K562 (cell line): ENCODE results near the gene PSMA5. TPM values are rescaled to one million over a fixed set of nuclear protein-coding genes. Genes with fewer than 3 reads are reported as not detected.

ENCODE experiments used
- ATF1 ChIP-seq, 2 experiments: fragments of 450-650 bp in 1 of 2; IDR thresholded peaks; 2 replicates each; pipeline ENCODE4 v1.6.1; 2016; ENCODE audit warnings: missing compliant biosample characterization in 1 of 2, missing genetic modification characterization in 1 of 2
- CHD4 ChIP-seq: fragments of 200-600 bp; sonication (generic); IDR thresholded peaks from 3 replicates; pipeline ENCODE4 v1.6.1; 2012; ENCODE audit warnings: low read depth, mild to moderate bottlenecking, mixed read lengths, low read length, inconsistent platforms; ENCODE audit not compliant: insufficient read depth, insufficient replicate concordance, poor library complexity, severe bottlenecking
- E2F4 ChIP-seq: sonication (generic); formaldehyde crosslinking; IDR thresholded peaks from 2 replicates; pipeline ENCODE4 v1.8.0; 2022; ENCODE audit warnings: mild to moderate bottlenecking, low read depth, missing genetic modification reagents
- E2F8 ChIP-seq: fragments of 450-650 bp; IDR thresholded peaks from 2 replicates; pipeline ENCODE4 v1.7.1; 2018; ENCODE audit warnings: mild to moderate bottlenecking, low read depth; ENCODE audit not compliant: partially characterized antibody
- HDAC8 ChIP-seq: fragments of 450-650 bp; IDR thresholded peaks from 2 replicates; pipeline ENCODE4 v1.6.1; 2016; ENCODE audit warnings: mild to moderate bottlenecking, missing genetic modification characterization, moderate library complexity, missing compliant biosample characterization
- HNRNPH1 ChIP-seq: fragments of 200-400 bp; formaldehyde crosslinking; optimal IDR thresholded peaks from 2 replicates; pipeline ENCODE3; 2017; ENCODE audit warnings: low read depth, mild to moderate bottlenecking, low read length, moderate library complexity
- MTA2 ChIP-seq: fragments of 450-650 bp; IDR thresholded peaks from 2 replicates; pipeline ENCODE4 v1.6.1; 2016; ENCODE audit warnings: low read depth
- MYNN ChIP-seq, 2 experiments: sonication (generic); formaldehyde crosslinking in 1 of 2; IDR thresholded peaks; 2 replicates each; pipeline versions ENCODE4 v1.5.0 to v1.6.1; 2016 to 2020; ENCODE audit warnings: antibody characterized with exemption in 1 of 2, missing genetic modification reagents in 1 of 2
- TFAP4 ChIP-seq: sonication (generic); formaldehyde crosslinking; IDR thresholded peaks from 2 replicates; pipeline ENCODE4 v1.8.0; 2022; ENCODE audit warnings: missing genetic modification reagents, mild to moderate bottlenecking, moderate library complexity, borderline replicate concordance
- polyA plus RNA-seq, 8 experiments: library from polyadenylated mRNA; depleted of rRNA in 4 of 8; stranded (reverse) in 5 of 8; unstranded in 3 of 8; fragments of >200 nt; fragmentation: Nextera tagmentation in 2 of 8; fragmentation: Illumina TruSeq in 1 of 8; extraction: Ambion mirVana in 2 of 8; extraction: Trizol in 1 of 8; gene quantifications; 2 replicates each; pipeline versions ENCODE4 v1.2.1 to v1.2.3, GENCODE V29; 2011 to 2014; ENCODE audit warnings: inconsistent platforms in 1 of 8, missing spikeins in 1 of 8
- total RNA-seq, 7 experiments: library from RNA; depleted of rRNA in 6 of 7; stranded (reverse); fragments of >200 nt in 6 of 7; fragmentation: Illumina TruSeq in 2 of 7; extraction: Trizol in 2 of 7; gene quantifications; 2 replicates each; pipeline versions ENCODE4 v1.2.1 to v1.2.3, GENCODE V29; 2011 to 2021; ENCODE audit warnings: low replicate concordance in 1 of 7

The PSMA5 gene
- total and polyA plus RNA-seq, 9 of the 15 experiments (the other 6 are each of a cell fraction or from before 2014, with no cell fraction given): 82.6 to 542 (median 287) TPM

GRCh38 chr1:109426281-109427170 lies at the start of gene PSMA5 (continued):
- TF ChIP-seq TFAP4 (peak; percentile 67), HDAC8 (tag) (peak; percentile 66; the same call in 1 of the 2 replicates), HNRNPH1 (no peak), E2F8 (peak; percentile 76), MTA2 (0 out of 2 replicates have a peak, but pooled peaks have one; percentile 4), CHD4 (no peak), ATF1 (CRISPR knock-in tag; IDR thresholded peaks at IDR 0.05) (no peak), ATF1 (tag; IDR thresholded peaks at IDR 0.05) (peak; percentile 91), MYNN (IDR thresholded peaks at IDR 0.05) (peak; percentile 32; the same call in 1 of the 2 replicates), MYNN (CRISPR knock-in tag; IDR thresholded peaks at IDR 0.05) (no peak), E2F4 (CRISPR knock-in tag) (no peak)
